ENCODE results near the gene PLPP7.

GRCh38 chr9:131263701-131264100, 25.8 kb upstream of the PLPP7 start:
- TF ChIP-seq, protein P1, sequence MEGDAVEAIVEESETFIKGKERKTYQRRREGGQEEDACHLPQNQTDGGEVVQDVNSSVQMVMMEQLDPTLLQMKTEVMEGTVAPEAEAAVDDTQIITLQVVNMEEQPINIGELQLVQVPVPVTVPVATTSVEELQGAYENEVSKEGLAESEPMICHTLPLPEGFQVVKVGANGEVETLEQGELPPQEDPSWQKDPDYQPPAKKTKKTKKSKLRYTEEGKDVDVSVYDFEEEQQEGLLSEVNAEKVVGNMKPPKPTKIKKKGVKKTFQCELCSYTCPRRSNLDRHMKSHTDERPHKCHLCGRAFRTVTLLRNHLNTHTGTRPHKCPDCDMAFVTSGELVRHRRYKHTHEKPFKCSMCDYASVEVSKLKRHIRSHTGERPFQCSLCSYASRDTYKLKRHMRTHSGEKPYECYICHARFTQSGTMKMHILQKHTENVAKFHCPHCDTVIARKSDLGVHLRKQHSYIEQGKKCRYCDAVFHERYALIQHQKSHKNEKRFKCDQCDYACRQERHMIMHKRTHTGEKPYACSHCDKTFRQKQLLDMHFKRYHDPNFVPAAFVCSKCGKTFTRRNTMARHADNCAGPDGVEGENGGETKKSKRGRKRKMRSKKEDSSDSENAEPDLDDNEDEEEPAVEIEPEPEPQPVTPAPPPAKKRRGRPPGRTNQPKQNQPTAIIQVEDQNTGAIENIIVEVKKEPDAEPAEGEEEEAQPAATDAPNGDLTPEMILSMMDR (IDR thresholded peaks at IDR 0.05) = no peak
- TF ChIP-seq POLR2A (IDR thresholded peaks at IDR 0.05) = no peak
